Loucy (cell line): ENCODE results near the gene FEZF2.

ENCODE experiments used
- H2AFZ ChIP-seq: fragments of 200-600 bp; sonication (generic); 2 replicates; pipeline ENCODE4 v1.6.0; 2016; ENCODE audit warnings: antibody characterized with exemption, mild to moderate bottlenecking, low read length, moderate library complexity
- H3F3A ChIP-seq: fragments of 200-600 bp; 2 replicates; pipeline ENCODE4 v1.6.0; 2016; ENCODE audit warnings: antibody characterized with exemption, low read depth, mild to moderate bottlenecking
- H3K27me3 ChIP-seq: fragments of 200-600 bp; sonication (generic); 2 replicates; pipeline ENCODE4 v1.6.1; 2014; ENCODE audit warnings: low read length, mild to moderate bottlenecking; ENCODE audit not compliant: insufficient read depth, poor library complexity, severe bottlenecking
- H3K36me3 ChIP-seq: fragments of 200-600 bp; sonication (generic); 2 replicates; pipeline ENCODE4 v1.6.1; 2016; ENCODE audit warnings: low read length; ENCODE audit not compliant: insufficient read depth
- H3K4me1 ChIP-seq: fragments of 200-600 bp; sonication (generic); 2 replicates; pipeline ENCODE4 v1.5.1; 2014; ENCODE audit warnings: low read length, mild to moderate bottlenecking; ENCODE audit not compliant: insufficient read depth, poor library complexity, severe bottlenecking
- H3K4me2 ChIP-seq: fragments of 200-600 bp; sonication (generic); 2 replicates; pipeline ENCODE4 v1.6.0; 2014; ENCODE audit warnings: antibody characterized with exemption, low read length, low read depth, mild to moderate bottlenecking; ENCODE audit not compliant: poor library complexity, severe bottlenecking
- H3K4me3 ChIP-seq: fragments of 200-600 bp; sonication (generic); 2 replicates; pipeline ENCODE4 v1.5.1; 2014; ENCODE audit warnings: low read length, mild to moderate bottlenecking, mixed read lengths; ENCODE audit not compliant: poor library complexity, severe bottlenecking
- H3K79me2 ChIP-seq: fragments of 200-600 bp; sonication (generic); 2 replicates; pipeline ENCODE4 v1.6.1; 2014; ENCODE audit warnings: low read length; ENCODE audit not compliant: insufficient read depth
- H3K9ac ChIP-seq: fragments of 200-600 bp; sonication (generic); 2 replicates; pipeline ENCODE4 v1.6.0; 2014; ENCODE audit warnings: mild to moderate bottlenecking, low read depth, low read length, moderate library complexity; ENCODE audit not compliant: poor library complexity, severe bottlenecking
- H3K9me2 ChIP-seq: fragments of 200-600 bp; sonication (generic); replicated peaks from 2 replicates; pipeline ENCODE4 v1.6.1; 2016; ENCODE audit warnings: low read depth, low read length, mixed read lengths
- H3K9me3 ChIP-seq: fragments of 200-600 bp; sonication (generic); 2 replicates; pipeline ENCODE4 v1.6.1; 2014; ENCODE audit warnings: mild to moderate bottlenecking, antibody characterized with exemption, low read length, low read depth; ENCODE audit not compliant: insufficient read depth
- H4K20me1 ChIP-seq: fragments of 200-600 bp; sonication (generic); 2 replicates; pipeline ENCODE4 v1.6.0; 2014; ENCODE audit warnings: antibody characterized with exemption, low read length, mild to moderate bottlenecking; ENCODE audit not compliant: insufficient read depth, poor library complexity, severe bottlenecking
- CTCF ChIP-seq: fragments of 200-600 bp; sonication (generic); conservative IDR thresholded peaks from 2 replicates; pipeline ENCODE4 v1.5.1; 2014; ENCODE audit warnings: mild to moderate bottlenecking, antibody characterized with exemption, low read length
- EZH2phosphoT487 ChIP-seq: fragments of 200-600 bp; IDR thresholded peaks from 2 replicates; pipeline ENCODE4 v1.6.1; 2018; ENCODE audit warnings: antibody characterized with exemption, mild to moderate bottlenecking, moderate library complexity, borderline replicate concordance

Gene FEZF2

GRCh38 chr3:62332835-62333244 is 40.5 kb downstream of the FEZF2 start:
- Histone ChIP-seq H3K79me2 (no peaks in the 10 kb centered on the region), H3K9ac (no peak overlapping the region)

GRCh38 chr3:62332017-62332416 is 41.3 kb downstream of the FEZF2 start:
- Histone ChIP-seq H3K79me2 (no peaks in the 10 kb centered on the region), H3K9me2 (no peaks in the 10 kb centered on the region), H3F3A (no peaks in the 10 kb centered on the region), H3K9ac (no peak overlapping the region), H3K9me3 (no peaks in the 10 kb centered on the region), H4K20me1 (no peaks in the 10 kb centered on the region), H3K4me3 (no peak overlapping the region), H3K4me1 (no peaks in the 10 kb centered on the region), H3K27me3 (no peaks in the 10 kb centered on the region), H3K36me3 (no peaks in the 10 kb centered on the region), H3K4me2 (no peak overlapping the region), H2AFZ (0 out of 2 replicates have a peak overlapping the region, but pooled peaks have one; percentile 22)
- TF ChIP-seq CTCF, result no peak

More at GRCh38 chr3:62332835-62333244, 40.5 kb downstream of the FEZF2 start:
- Histone ChIP-seq H3K4me2 (no peak overlapping the region), H3K4me3 (no peak overlapping the region), H3F3A (no peaks in the 10 kb centered on the region), H4K20me1 (no peaks in the 10 kb centered on the region), H3K9me3 (no peaks in the 10 kb centered on the region), H3K4me1 (no peaks in the 10 kb centered on the region), H3K27me3 (no peaks in the 10 kb centered on the region), H3K9me2 (no peaks in the 10 kb centered on the region), H3K36me3 (no peaks in the 10 kb centered on the region), H2AFZ (no peak overlapping the region)
- TF ChIP-seq CTCF (peak; percentile 86), EZH2phosphoT487 (no peak)

GRCh38 chr3:62329971-62330370 is 43.4 kb downstream of the FEZF2 start:
- H3K27me3 ChIP-seq, result no peaks in the 10 kb centered on the region
- H3K4me2 ChIP-seq, result no peak overlapping the region
- no peak overlapping the region for H3K9ac ChIP-seq
- H4K20me1 ChIP-seq, result no peaks in the 10 kb centered on the region
- TF ChIP-seq CTCF, result no peak
- TF ChIP-seq EZH2phosphoT487, result no peak
- no peaks in the 10 kb centered on the region for H3K9me3 ChIP-seq
- no peaks in the 10 kb centered on the region for H3K36me3 ChIP-seq
- no peaks in the 10 kb centered on the region for H3K4me1 ChIP-seq
- H3F3A ChIP-seq, result no peaks in the 10 kb centered on the region
- H2AFZ ChIP-seq, result no peak overlapping the region
- H3K4me3 ChIP-seq, result no peak overlapping the region
- H3K79me2 ChIP-seq, result no peaks in the 10 kb centered on the region
- no peaks in the 10 kb centered on the region for H3K9me2 ChIP-seq
